PC-9 (cell line): ENCODE results near the gene GPHN. TPM values are rescaled to one million over a fixed set of nuclear protein-coding genes. Genes with fewer than 3 reads are reported as not detected.

Source experiments
- BruUV-seq: library from RNA; stranded (reverse); fragments of 400-500 nt; replicated peaks from 2 replicates; lab custom pipeline; 2021; lab: Mats Ljungman, UMichigan
- CTCF ChIA-PET: fragments of 300-600 bp; sonication (Branson Sonifier 250); formaldehyde crosslinking; loops from one replicate; lab custom pipeline; 2022; ENCODE audit warnings: antibody characterized with exemption; lab: Charles Lee
- POLR2A ChIA-PET: fragments of 300-600 bp; sonication (Branson Sonifier 250); formaldehyde crosslinking; loops from one replicate; lab custom pipeline; 2022; ENCODE audit warnings: antibody characterized with exemption; ENCODE audit not compliant: unreplicated experiment; lab: Charles Lee
- DNase-seq, 2 experiments: peaks; one replicate each; pipeline versions ENCODE4 v3.0.0 to v3.0.0-alpha.2; 2015 to 2022; ENCODE audit warnings: mixed read lengths in 1 of 2
- H2AFZ ChIP-seq: fragments of 200-600 bp; sonication (generic); 2 replicates; pipeline ENCODE4 v1.8.1; 2017; ENCODE audit warnings: antibody characterized with exemption
- H3F3A ChIP-seq: fragments of 200-600 bp; sonication (generic); 2 replicates; pipeline ENCODE4 v1.8.1; 2017; ENCODE audit warnings: antibody characterized with exemption, mild to moderate bottlenecking, low read depth; ENCODE audit not compliant: insufficient read depth
- H3K27ac ChIP-seq: fragments of 200-600 bp; sonication (generic); 2 replicates; pipeline ENCODE4 v1.6.1; 2016; ENCODE audit warnings: mixed run types
- H3K27me3 ChIP-seq: fragments of 200-600 bp; sonication (generic); 2 replicates; pipeline ENCODE4 v1.6.1; 2016; ENCODE audit warnings: low read depth, mixed run types; ENCODE audit not compliant: insufficient read depth
- H3K36me3 ChIP-seq: fragments of 200-600 bp; sonication (generic); 2 replicates; pipeline ENCODE4 v1.6.1; 2016; ENCODE audit warnings: low read depth, mixed run types
- H3K4me1 ChIP-seq: fragments of 200-600 bp; sonication (generic); replicated peaks from 2 replicates; pipeline ENCODE4 v1.6.1; 2016; ENCODE audit warnings: mixed run types; ENCODE audit not compliant: insufficient read depth
- H3K4me2 ChIP-seq: fragments of 200-600 bp; sonication (generic); 2 replicates; pipeline ENCODE4 v1.6.1; 2017; ENCODE audit warnings: mixed run types
- H3K4me3 ChIP-seq: fragments of 200-600 bp; sonication (generic); 2 replicates; pipeline ENCODE4 v1.6.1; 2016; ENCODE audit warnings: mixed run types
- H3K79me2 ChIP-seq: fragments of 200-600 bp; sonication (generic); 2 replicates; pipeline ENCODE4 v1.6.1; 2017; ENCODE audit warnings: low read depth, mixed run types
- H3K9me2 ChIP-seq: fragments of 200-600 bp; sonication (generic); 2 replicates; pipeline ENCODE4 v1.8.1; 2017; ENCODE audit warnings: mild to moderate bottlenecking; ENCODE audit not compliant: insufficient read depth
- H3K9me3 ChIP-seq: fragments of 200-600 bp; sonication (generic); 2 replicates; pipeline ENCODE4 v1.8.1; 2016; ENCODE audit warnings: low read depth; ENCODE audit not compliant: insufficient read depth
- H4K20me1 ChIP-seq: fragments of 200-600 bp; sonication (generic); 2 replicates; pipeline ENCODE4 v1.8.1; 2017; ENCODE audit not compliant: insufficient read depth
- CTCF ChIP-seq: fragments of 200-600 bp; sonication (generic); conservative IDR thresholded peaks from 2 replicates; pipeline ENCODE4 v1.6.1; 2017; ENCODE audit warnings: mixed run types, antibody characterized with exemption, mild to moderate bottlenecking, moderate library complexity
- EZH2 ChIP-seq: fragments of 200-600 bp; sonication (generic); IDR thresholded peaks from 2 replicates; pipeline ENCODE4 v1.8.0; 2017; ENCODE audit warnings: antibody characterized with exemption, low read depth
- intact Hi-C: fragments of 100-400 bp; cut with micrococcal nuclease; formaldehyde crosslinking; loops from one replicate; pipeline ENCODE4 v1.10.0; 2022; ENCODE audit not compliant: unreplicated experiment
- total RNA-seq: library from RNA; stranded (reverse); gene quantifications from 2 replicates; pipeline ENCODE4 v1.2.3, GENCODE V29; 2021

GPHN gene
- total RNA-seq, 1 experiment from 2014 or later = 18.3 TPM

- POLR2A ChIA-PET = no interaction called here
- CTCF ChIA-PET = no interaction called here
- TF ChIP-seq EZH2 = no peak
- TF ChIP-seq CTCF = no peak
Observed at GRCh38 chr14:66804141-66804540, 296.2 kb downstream of the GPHN start.

GRCh38 chr14:66813636-66814035 lies 305.7 kb downstream of the GPHN start:
- TF ChIP-seq EZH2 (no peak), CTCF (no peak)
- BruUV-seq = no TSS peak

More at GRCh38 chr14:66804141-66804540, 296.2 kb downstream of the GPHN start:
- H3K4me3 ChIP-seq = no peak overlapping the region
- no peaks in the 10 kb centered on the region for H3K36me3 ChIP-seq
- no peaks in the 10 kb centered on the region for H3K79me2 ChIP-seq
- H4K20me1 ChIP-seq = no peaks in the 10 kb centered on the region
- no peaks in the 10 kb centered on the region for H3K4me1 ChIP-seq
- intact Hi-C loops = no loop called here
- no peak overlapping the region for H2AFZ ChIP-seq
- H3K27me3 ChIP-seq = no peaks in the 10 kb centered on the region
- no peaks in the 10 kb centered on the region for H3F3A ChIP-seq
- DNase-seq = no peak
- no peaks in the 10 kb centered on the region for H3K9me2 ChIP-seq
- no peaks in the 10 kb centered on the region for H3K9me3 ChIP-seq
- BruUV-seq = no TSS peak
- H3K27ac ChIP-seq = no peak overlapping the region
- H3K4me2 ChIP-seq = no peak overlapping the region

GRCh38 chr14:66815687-66816086 lies 307.7 kb downstream of the GPHN start:
- no peaks in the 10 kb centered on the region for H3K79me2 ChIP-seq
- ChIA-PET CTCF (no interaction called here), POLR2A (no interaction called here)
- no peaks in the 10 kb centered on the region for H3F3A ChIP-seq
- BruUV-seq = no TSS peak
- H3K36me3 ChIP-seq = no peaks in the 10 kb centered on the region; the same call in 1 of the 2 replicates
- no peak for DNase-seq
- H2AFZ ChIP-seq = no peak overlapping the region
- no peaks in the 10 kb centered on the region for H3K9me2 ChIP-seq
- H3K27me3 ChIP-seq = no peaks in the 10 kb centered on the region
- H3K4me3 ChIP-seq = no peak overlapping the region
- no peaks in the 10 kb centered on the region for H4K20me1 ChIP-seq
- TF ChIP-seq EZH2 = no peak
- no peak for TF ChIP-seq CTCF
- no peaks in the 10 kb centered on the region; the same call in 1 of the 2 replicates for H3K9me3 ChIP-seq
- intact Hi-C loops = no loop called here
- H3K4me1 ChIP-seq = no peaks in the 10 kb centered on the region
- H3K27ac ChIP-seq = no peak overlapping the region
- no peak overlapping the region for H3K4me2 ChIP-seq

More at GRCh38 chr14:66813636-66814035, 305.7 kb downstream of the GPHN start:
- Histone ChIP-seq H3K27me3 (no peaks in the 10 kb centered on the region), H4K20me1 (no peaks in the 10 kb centered on the region), H3K4me2 (no peak overlapping the region), H3K9me3 (no peaks in the 10 kb centered on the region; the same call in 1 of the 2 replicates), H2AFZ (no peak overlapping the region), H3K4me1 (no peaks in the 10 kb centered on the region), H3K27ac (no peak overlapping the region), H3K9me2 (no peaks in the 10 kb centered on the region), H3K79me2 (no peaks in the 10 kb centered on the region), H3F3A (no peaks in the 10 kb centered on the region), H3K4me3 (no peak overlapping the region), H3K36me3 (no peaks in the 10 kb centered on the region; the same call in 1 of the 2 replicates)
- CTCF ChIA-PET = no interaction called here
- intact Hi-C loops = no loop called here
- POLR2A ChIA-PET = no interaction called here
- no peak for DNase-seq
